Nephron (organoid): ENCODE measurements around the gene CARD11.

Experiments used
- H3K27ac Mint-ChIP-seq, 3 experiments: 2 replicates each; pipeline ENCODE4 v1.8.0; 2020; ENCODE audit warnings: mixed read lengths in 3 of 3, mild to moderate bottlenecking in 2 of 3, moderate library complexity in 1 of 3
- H3K27me3 Mint-ChIP-seq: 2 replicates; pipeline ENCODE4 v1.8.0; 2021; ENCODE audit warnings: low read depth, mild to moderate bottlenecking, moderate library complexity, mixed read lengths
- H3K36me3 Mint-ChIP-seq: 2 replicates; pipeline ENCODE4 v1.8.0; 2020; ENCODE audit warnings: low read depth, mixed read lengths
- H3K4me1 Mint-ChIP-seq: 2 replicates; pipeline ENCODE4 v1.8.0; 2020; ENCODE audit warnings: mixed read lengths
- H3K4me3 Mint-ChIP-seq, 3 experiments: 2 replicates each; pipeline ENCODE4 v1.8.0; 2020; ENCODE audit warnings: mild to moderate bottlenecking in 3 of 3, mixed read lengths in 3 of 3, moderate library complexity in 2 of 3
- H3K9me3 Mint-ChIP-seq: 2 replicates; pipeline ENCODE4 v1.8.0; 2020; ENCODE audit warnings: mixed read lengths
- CTCF ChIP-seq, 3 experiments: fragments of 200-600 bp; sonication (generic); IDR thresholded peaks; one replicate each; pipeline ENCODE4 v1.5.0; 2021; ENCODE audit warnings: antibody characterized with exemption in 3 of 3; ENCODE audit not compliant: unreplicated experiment in 3 of 3

The CARD11 gene

GRCh38 chr7:3063016-3063753 lies 19.5 kb upstream of the CARD11 start:
- TF ChIP-seq CTCF (IDR thresholded peaks at IDR 0.05; ENCODE audit: unreplicated experiment in 3 of 3), result no peak
- H3K4me3 Mint-ChIP-seq, result no peak overlapping the region
- H3K36me3 Mint-ChIP-seq, result no peaks in the 10 kb centered on the region
- peaks cover 15% of the 10 kb centered on the region for H3K9me3 Mint-ChIP-seq
- H3K4me1 Mint-ChIP-seq, result peaks cover 4% of the 10 kb centered on the region
- peaks cover 30% of the 10 kb centered on the region for H3K27me3 Mint-ChIP-seq
- no peak overlapping the region for H3K27ac Mint-ChIP-seq

GRCh38 chr7:3057066-3057420 lies 13.4 kb upstream of the CARD11 start:
- Mint-ChIP-seq H3K36me3 (no peaks in the 10 kb centered on the region), H3K9me3 (peaks cover 22% of the 10 kb centered on the region), H3K27me3 (peaks cover 21% of the 10 kb centered on the region), H3K27ac (no peak overlapping the region), H3K4me1 (peaks cover 8% of the 10 kb centered on the region), H3K4me3 (no peak overlapping the region)
- TF ChIP-seq CTCF (IDR thresholded peaks at IDR 0.05; ENCODE audit: unreplicated experiment in 3 of 3), result no peak

GRCh38 chr7:3056234-3057065 lies 12.8 kb upstream of the CARD11 start:
- Mint-ChIP-seq H3K36me3 (no peaks in the 10 kb centered on the region), H3K27me3 (peaks cover 21% of the 10 kb centered on the region), H3K27ac (peak overlapping the region in 1 of 3 experiments; percentile 32), H3K4me3 (no peak overlapping the region), H3K4me1 (peaks cover 8% of the 10 kb centered on the region), H3K9me3 (peaks cover 17% of the 10 kb centered on the region)
- TF ChIP-seq CTCF (IDR thresholded peaks at IDR 0.05; ENCODE audit: unreplicated experiment in 3 of 3), result no peak

GRCh38 chr7:3055626-3056025 lies 12.0 kb upstream of the CARD11 start:
- H3K9me3 Mint-ChIP-seq, result peaks cover 21% of the 10 kb centered on the region
- H3K36me3 Mint-ChIP-seq, result no peaks in the 10 kb centered on the region
- no peak for TF ChIP-seq CTCF (IDR thresholded peaks at IDR 0.05; ENCODE audit: unreplicated experiment in 3 of 3)
- H3K27ac Mint-ChIP-seq, result no peak overlapping the region
- peaks cover 21% of the 10 kb centered on the region for H3K27me3 Mint-ChIP-seq
- H3K4me1 Mint-ChIP-seq, result peaks cover 8% of the 10 kb centered on the region
- no peak overlapping the region for H3K4me3 Mint-ChIP-seq

- peaks cover 34% of the 10 kb centered on the region for H3K27me3 Mint-ChIP-seq
- H3K9me3 Mint-ChIP-seq, result peaks cover 8% of the 10 kb centered on the region
- peak overlapping the region in 2 of 3 experiments; percentile 21 to 49 for H3K4me3 Mint-ChIP-seq
- no peaks in the 10 kb centered on the region for H3K36me3 Mint-ChIP-seq
- no peaks in the 10 kb centered on the region for H3K4me1 Mint-ChIP-seq
- H3K27ac Mint-ChIP-seq, result no peak overlapping the region
- no peak for TF ChIP-seq CTCF (IDR thresholded peaks at IDR 0.05; ENCODE audit: unreplicated experiment in 3 of 3)
These were observed 692 bp downstream of the CARD11 start for GRCh38 chr7:3042861-3043489.
